HepG2 (cell line): ENCODE data around the gene MAP3K2. TPM values are rescaled to one million over a fixed set of nuclear protein-coding genes. Genes with fewer than 3 reads are reported as not detected.

Experiments used
- ARNTL ChIP-seq: sonication (generic); formaldehyde crosslinking; IDR thresholded peaks from 2 replicates; pipeline ENCODE4 v1.4.0; 2020; ENCODE audit warnings: mild to moderate bottlenecking, missing genetic modification reagents
- BRD4 ChIP-seq: sonication (generic); formaldehyde crosslinking; IDR thresholded peaks from 2 replicates; pipeline ENCODE4 v1.4.0; 2020; ENCODE audit warnings: missing genetic modification reagents
- CHD4 ChIP-seq: fragments of 200-600 bp; sonication (generic); IDR thresholded peaks from 2 replicates; pipeline ENCODE4 v1.7.0; 2017; ENCODE audit warnings: mild to moderate bottlenecking, low read length, borderline replicate concordance
- DMAP1 ChIP-seq: IDR thresholded peaks from 2 replicates; pipeline ENCODE4 v1.6.1; 2016
- KAT2B ChIP-seq: fragments of 150-350 bp; IDR thresholded peaks from 2 replicates; pipeline ENCODE4 v1.6.1; 2014; ENCODE audit warnings: low read depth, low read length, borderline replicate concordance
- KDM4B ChIP-seq: sonication (generic); formaldehyde crosslinking; IDR thresholded peaks from 2 replicates; pipeline ENCODE4 v1.4.0; 2020; ENCODE audit warnings: missing genetic modification reagents
- NR2F1 ChIP-seq, 2 experiments: fragments of 450-650 bp in 1 of 2; formaldehyde crosslinking in 1 of 2; IDR thresholded peaks; 2 replicates each; pipeline versions ENCODE4 v1.5.0 to v1.6.1; 2016 to 2020; ENCODE audit warnings: mild to moderate bottlenecking in 1 of 2, missing compliant biosample characterization in 1 of 2, missing genetic modification reagents in 1 of 2, moderate library complexity in 1 of 2
- PHF20 ChIP-seq: sonication (generic); formaldehyde crosslinking; IDR thresholded peaks from 2 replicates; pipeline ENCODE4 v1.5.0; 2020; ENCODE audit warnings: mild to moderate bottlenecking, missing genetic modification reagents
- RBM22 ChIP-seq: fragments of 200-400 bp; formaldehyde crosslinking; optimal IDR thresholded peaks from 2 replicates; pipeline ENCODE3; 2017; ENCODE audit warnings: mild to moderate bottlenecking, low read length, moderate library complexity
- SP140L ChIP-seq: sonication (generic); formaldehyde crosslinking; IDR thresholded peaks from 2 replicates; pipeline ENCODE4 v1.4.0; 2020; ENCODE audit warnings: missing genetic modification reagents, borderline replicate concordance
- TBX3 ChIP-seq: fragments of 450-650 bp; IDR thresholded peaks from 2 replicates; pipeline ENCODE4 v1.6.1; 2017; ENCODE audit warnings: antibody characterized with exemption, mild to moderate bottlenecking, inconsistent platforms, borderline replicate concordance
- XBP1 ChIP-seq: sonication (generic); formaldehyde crosslinking; IDR thresholded peaks from 2 replicates; pipeline ENCODE4 v1.5.0; 2020; ENCODE audit warnings: missing genetic modification reagents
- ZKSCAN5 ChIP-seq: sonication (generic); formaldehyde crosslinking; IDR thresholded peaks from 2 replicates; pipeline ENCODE4 v1.5.1; 2020; ENCODE audit warnings: mild to moderate bottlenecking, missing genetic modification reagents
- ZNF101 ChIP-seq: sonication (generic); formaldehyde crosslinking; IDR thresholded peaks from 2 replicates; pipeline ENCODE4 v1.4.0; 2020; ENCODE audit warnings: mild to moderate bottlenecking, low read depth, missing genetic modification reagents, borderline replicate concordance
- ZNF121 ChIP-seq: sonication (generic); formaldehyde crosslinking; IDR thresholded peaks from 2 replicates; pipeline ENCODE4 v1.5.0; 2020; ENCODE audit warnings: mild to moderate bottlenecking, missing genetic modification reagents
- ZNF251 ChIP-seq: sonication (generic); formaldehyde crosslinking; IDR thresholded peaks from 2 replicates; pipeline ENCODE4 v1.9.0; 2021; ENCODE audit warnings: mild to moderate bottlenecking, missing genetic modification reagents
- ZNF556 ChIP-seq: sonication (generic); formaldehyde crosslinking; IDR thresholded peaks from 2 replicates; pipeline ENCODE4 v1.4.0; 2020; ENCODE audit warnings: mild to moderate bottlenecking, missing genetic modification reagents, borderline replicate concordance
- ZNF672 ChIP-seq: sonication (generic); formaldehyde crosslinking; IDR thresholded peaks from 2 replicates; pipeline ENCODE4 v1.8.1; 2022; ENCODE audit warnings: missing genetic modification reagents
- ZNF792 ChIP-seq: IDR thresholded peaks from 2 replicates; pipeline ENCODE4 v1.6.1; 2016
- polyA plus RNA-seq, 8 experiments: library from polyadenylated mRNA; depleted of rRNA in 3 of 8; stranded (reverse) in 7 of 8; unstranded in 1 of 8; fragments of >200 nt; fragmentation: Illumina TruSeq in 4 of 8; extraction: Trizol in 4 of 8; gene quantifications; 2 replicates each; pipeline versions ENCODE4 v1.2.1 to v1.2.3, GENCODE V29; 2011 to 2016; ENCODE audit warnings: low read depth in 4 of 8, missing spikeins in 1 of 8, mixed read lengths in 1 of 8; ENCODE audit not compliant: insufficient read depth in 1 of 8
- total RNA-seq, 5 experiments: library from RNA; depleted of rRNA; stranded (reverse); fragments of >200 nt; fragmentation: Illumina TruSeq; extraction: Trizol; gene quantifications; 2 replicates each; pipeline ENCODE4 v1.2.3, GENCODE V29; 2016; ENCODE audit warnings: low read depth in 1 of 5
- TF ChIP-seq, protein P1 (sequence below): sonication (generic); formaldehyde crosslinking; IDR thresholded peaks from 2 replicates; pipeline ENCODE4 v1.4.0; 2020; ENCODE audit warnings: mild to moderate bottlenecking, low read depth, missing genetic modification reagents
- TF ChIP-seq, protein P2 (sequence below): sonication (generic); formaldehyde crosslinking; IDR thresholded peaks from 2 replicates; pipeline ENCODE4 v1.9.0; 2021; ENCODE audit warnings: mild to moderate bottlenecking, missing genetic modification reagents
- TF ChIP-seq, protein P3 (sequence below): sonication (generic); formaldehyde crosslinking; IDR thresholded peaks from 2 replicates; pipeline ENCODE4 v1.5.0; 2020; ENCODE audit warnings: missing genetic modification reagents, mild to moderate bottlenecking, borderline replicate concordance

The MAP3K2 gene
- total and polyA plus RNA-seq, 2 of the 13 experiments (the other 11 are each of a cell fraction or from before 2014, with no cell fraction given) = 12.2 to 37.2 TPM

DNA sequence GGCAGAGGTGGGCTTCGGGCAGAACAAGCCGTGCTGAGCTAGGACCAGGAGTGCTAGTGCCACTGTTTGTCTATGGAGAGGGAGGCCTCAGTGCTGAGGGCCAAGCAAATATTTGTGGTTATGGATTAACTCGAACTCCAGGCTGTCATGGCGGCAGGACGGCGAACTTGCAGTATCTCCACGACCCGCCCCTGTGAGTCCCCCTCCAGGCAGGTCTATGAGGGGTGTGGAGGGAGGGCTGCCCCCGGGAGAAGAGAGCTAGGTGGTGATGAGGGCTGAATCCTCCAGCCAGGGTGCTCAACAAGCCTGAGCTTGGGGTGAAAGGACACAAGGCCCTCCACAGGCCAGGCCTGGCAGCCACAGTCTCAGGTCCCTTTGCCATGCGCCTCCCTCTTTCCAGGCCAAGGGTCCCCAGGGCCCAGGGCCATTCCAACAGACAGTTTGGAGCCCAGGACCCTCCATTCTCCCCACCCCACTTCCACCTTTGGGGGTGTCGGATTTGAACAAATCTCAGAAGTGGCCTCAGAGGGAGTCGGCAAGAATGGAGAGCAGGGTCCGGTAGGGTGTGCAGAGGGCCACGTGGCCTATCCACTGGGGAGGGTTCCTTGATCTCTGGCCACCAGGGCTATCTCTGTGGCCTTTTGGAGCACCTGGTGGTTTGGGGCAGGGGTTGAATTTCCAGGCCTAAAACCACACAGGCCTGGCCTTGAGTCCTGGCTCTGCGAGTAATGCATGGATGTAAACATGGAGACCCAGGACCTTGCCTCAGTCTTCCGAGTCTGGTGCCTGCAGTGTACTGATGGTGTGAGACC is 30.7 kb upstream of the MAP3K2 start, which contains the start of gene PROC (continued):
- TF ChIP-seq BRD4 (CRISPR knock-in tag) (peak; percentile 97), ZNF121 (peak; percentile 54), ZKSCAN5 (peak; percentile 82), XBP1 (CRISPR knock-in tag) (no peak), SP140L (CRISPR knock-in tag) (peak; percentile 91; the same call in 1 of the 2 replicates), CHD4 (peak; percentile 74; the same call in 1 of the 2 replicates), ARNTL (CRISPR knock-in tag) (peak; percentile 68), ZNF792 (CRISPR knock-in tag) (peak; percentile 55), DMAP1 (CRISPR knock-in tag) (peak; percentile 99), RBM22 (no peak), KAT2B (no peak), ZNF251 (CRISPR knock-in tag) (no peak; the same call in 1 of the 2 replicates), ZNF101 (CRISPR knock-in tag) (peak; percentile 83; the same call in 1 of the 2 replicates), ZNF672 (CRISPR knock-in tag) (no peak), TBX3 (peak; percentile 27), NR2F1 (CRISPR knock-in tag; IDR thresholded peaks at IDR 0.05) (no peak; a peak in 1 of 4 replicates), PHF20 (CRISPR knock-in tag) (peak; percentile 69; the same call in 1 of the 2 replicates), KDM4B (no peak), ZNF556 (CRISPR knock-in tag) (peak; percentile 92; the same call in 1 of the 2 replicates)
- TF ChIP-seq, protein P1, sequence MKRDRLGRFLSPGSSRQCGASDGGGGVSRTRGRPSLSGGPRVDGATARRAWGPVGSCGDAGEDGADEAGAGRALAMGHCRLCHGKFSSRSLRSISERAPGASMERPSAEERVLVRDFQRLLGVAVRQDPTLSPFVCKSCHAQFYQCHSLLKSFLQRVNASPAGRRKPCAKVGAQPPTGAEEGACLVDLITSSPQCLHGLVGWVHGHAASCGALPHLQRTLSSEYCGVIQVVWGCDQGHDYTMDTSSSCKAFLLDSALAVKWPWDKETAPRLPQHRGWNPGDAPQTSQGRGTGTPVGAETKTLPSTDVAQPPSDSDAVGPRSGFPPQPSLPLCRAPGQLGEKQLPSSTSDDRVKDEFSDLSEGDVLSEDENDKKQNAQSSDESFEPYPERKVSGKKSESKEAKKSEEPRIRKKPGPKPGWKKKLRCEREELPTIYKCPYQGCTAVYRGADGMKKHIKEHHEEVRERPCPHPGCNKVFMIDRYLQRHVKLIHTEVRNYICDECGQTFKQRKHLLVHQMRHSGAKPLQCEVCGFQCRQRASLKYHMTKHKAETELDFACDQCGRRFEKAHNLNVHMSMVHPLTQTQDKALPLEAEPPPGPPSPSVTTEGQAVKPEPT (CRISPR knock-in tag) = no peak
- TF ChIP-seq, protein P2, sequence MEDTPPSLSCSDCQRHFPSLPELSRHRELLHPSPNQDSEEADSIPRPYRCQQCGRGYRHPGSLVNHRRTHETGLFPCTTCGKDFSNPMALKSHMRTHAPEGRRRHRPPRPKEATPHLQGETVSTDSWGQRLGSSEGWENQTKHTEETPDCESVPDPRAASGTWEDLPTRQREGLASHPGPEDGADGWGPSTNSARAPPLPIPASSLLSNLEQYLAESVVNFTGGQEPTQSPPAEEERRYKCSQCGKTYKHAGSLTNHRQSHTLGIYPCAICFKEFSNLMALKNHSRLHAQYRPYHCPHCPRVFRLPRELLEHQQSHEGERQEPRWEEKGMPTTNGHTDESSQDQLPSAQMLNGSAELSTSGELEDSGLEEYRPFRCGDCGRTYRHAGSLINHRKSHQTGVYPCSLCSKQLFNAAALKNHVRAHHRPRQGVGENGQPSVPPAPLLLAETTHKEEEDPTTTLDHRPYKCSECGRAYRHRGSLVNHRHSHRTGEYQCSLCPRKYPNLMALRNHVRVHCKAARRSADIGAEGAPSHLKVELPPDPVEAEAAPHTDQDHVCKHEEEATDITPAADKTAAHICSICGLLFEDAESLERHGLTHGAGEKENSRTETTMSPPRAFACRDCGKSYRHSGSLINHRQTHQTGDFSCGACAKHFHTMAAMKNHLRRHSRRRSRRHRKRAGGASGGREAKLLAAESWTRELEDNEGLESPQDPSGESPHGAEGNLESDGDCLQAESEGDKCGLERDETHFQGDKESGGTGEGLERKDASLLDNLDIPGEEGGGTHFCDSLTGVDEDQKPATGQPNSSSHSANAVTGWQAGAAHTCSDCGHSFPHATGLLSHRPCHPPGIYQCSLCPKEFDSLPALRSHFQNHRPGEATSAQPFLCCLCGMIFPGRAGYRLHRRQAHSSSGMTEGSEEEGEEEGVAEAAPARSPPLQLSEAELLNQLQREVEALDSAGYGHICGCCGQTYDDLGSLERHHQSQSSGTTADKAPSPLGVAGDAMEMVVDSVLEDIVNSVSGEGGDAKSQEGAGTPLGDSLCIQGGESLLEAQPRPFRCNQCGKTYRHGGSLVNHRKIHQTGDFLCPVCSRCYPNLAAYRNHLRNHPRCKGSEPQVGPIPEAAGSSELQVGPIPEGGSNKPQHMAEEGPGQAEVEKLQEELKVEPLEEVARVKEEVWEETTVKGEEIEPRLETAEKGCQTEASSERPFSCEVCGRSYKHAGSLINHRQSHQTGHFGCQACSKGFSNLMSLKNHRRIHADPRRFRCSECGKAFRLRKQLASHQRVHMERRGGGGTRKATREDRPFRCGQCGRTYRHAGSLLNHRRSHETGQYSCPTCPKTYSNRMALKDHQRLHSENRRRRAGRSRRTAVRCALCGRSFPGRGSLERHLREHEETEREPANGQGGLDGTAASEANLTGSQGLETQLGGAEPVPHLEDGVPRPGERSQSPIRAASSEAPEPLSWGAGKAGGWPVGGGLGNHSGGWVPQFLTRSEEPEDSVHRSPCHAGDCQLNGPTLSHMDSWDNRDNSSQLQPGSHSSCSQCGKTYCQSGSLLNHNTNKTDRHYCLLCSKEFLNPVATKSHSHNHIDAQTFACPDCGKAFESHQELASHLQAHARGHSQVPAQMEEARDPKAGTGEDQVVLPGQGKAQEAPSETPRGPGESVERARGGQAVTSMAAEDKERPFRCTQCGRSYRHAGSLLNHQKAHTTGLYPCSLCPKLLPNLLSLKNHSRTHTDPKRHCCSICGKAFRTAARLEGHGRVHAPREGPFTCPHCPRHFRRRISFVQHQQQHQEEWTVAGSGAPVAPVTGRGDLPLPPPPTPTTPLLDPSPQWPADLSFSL (CRISPR knock-in tag) = no peak
- TF ChIP-seq, protein P3, sequence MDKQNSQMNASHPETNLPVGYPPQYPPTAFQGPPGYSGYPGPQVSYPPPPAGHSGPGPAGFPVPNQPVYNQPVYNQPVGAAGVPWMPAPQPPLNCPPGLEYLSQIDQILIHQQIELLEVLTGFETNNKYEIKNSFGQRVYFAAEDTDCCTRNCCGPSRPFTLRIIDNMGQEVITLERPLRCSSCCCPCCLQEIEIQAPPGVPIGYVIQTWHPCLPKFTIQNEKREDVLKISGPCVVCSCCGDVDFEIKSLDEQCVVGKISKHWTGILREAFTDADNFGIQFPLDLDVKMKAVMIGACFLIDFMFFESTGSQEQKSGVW (CRISPR knock-in tag) = no peak
